Bronchial epithelial cell (primary cell): ENCODE results near the gene CHRNA1. TPM values are rescaled to one million over a fixed set of nuclear protein-coding genes. Genes with fewer than 3 reads are reported as not detected.
A peak's percentile ranks its signal among the peaks of the same experiment; 100 is the strongest.

ENCODE experiments used
- DNase-seq: peaks from one replicate; pipeline ENCODE4 v3.0.0-alpha.2; 2010; ENCODE audit warnings: low read depth
- FAIRE-seq: peaks from 2 replicates; lab custom pipeline; 2011; peaks lifted over from hg19 to GRCh38; lab: Jason Lieb, UNC
- H3K27me3 ChIP-seq: 2 replicates; pipeline ENCODE4 v1.5.1; 2011; ENCODE audit warnings: low read length; ENCODE audit not compliant: control insufficient read depth, insufficient read depth
- H3K36me3 ChIP-seq: 2 replicates; pipeline ENCODE4 v1.5.1; 2011; ENCODE audit warnings: low read length; ENCODE audit not compliant: control insufficient read depth, insufficient read depth
- H3K4me3 ChIP-seq: 2 replicates; pipeline ENCODE4 v1.5.1; 2011; ENCODE audit warnings: mild to moderate bottlenecking, low read depth, low read length, control low read depth
- CTCF ChIP-seq: IDR thresholded peaks from 2 replicates; pipeline ENCODE4 v1.5.1; 2011; ENCODE audit warnings: mild to moderate bottlenecking, moderate library complexity, low read length, control low read depth, inconsistent platforms; ENCODE audit not compliant: insufficient read depth, severe bottlenecking
- total RNA-seq: library from RNA; depleted of rRNA; stranded (reverse); fragments of >200 nt; gene quantifications from 2 replicates; pipeline ENCODE4 v1.2.1, GENCODE V29; 2014

CHRNA1 gene
- total RNA-seq, 1 donor from 2014 or later, result not detected

DNA sequence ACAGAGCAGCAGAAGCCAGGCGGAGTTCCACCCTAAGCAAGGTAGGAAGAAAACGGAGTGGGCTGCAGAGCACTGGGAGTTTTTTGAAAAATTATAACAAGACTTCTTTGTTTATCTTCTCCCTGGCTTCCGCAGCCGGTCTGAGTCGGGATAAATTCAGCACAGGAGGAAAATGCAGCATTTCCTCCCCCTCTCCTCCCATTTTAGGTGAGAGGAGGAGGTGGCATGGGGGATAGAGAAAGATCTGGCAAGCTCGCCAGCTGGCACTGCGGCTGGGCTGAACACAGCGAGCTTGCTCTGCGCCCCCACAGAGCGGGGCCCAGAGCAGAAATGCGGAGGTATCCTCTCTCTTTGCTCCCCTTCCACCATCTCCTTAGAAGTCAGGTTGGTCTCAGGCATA lies 17.7 kb upstream of the CHRNA1 start:
- DNase-seq (no peak), FAIRE-seq (no peak)
- Histone ChIP-seq H3K27me3 (no peaks in the 10 kb centered on the region), H3K36me3 (no peaks in the 10 kb centered on the region), H3K4me3 (no peak overlapping the region)
- no peak for TF ChIP-seq CTCF

GRCh38 chr2:174781298-174781697 lies 17.0 kb upstream of the CHRNA1 start:
- FAIRE-seq, result no peak
- TF ChIP-seq CTCF, result no peak
- DNase-seq, result no peak
- H3K36me3 ChIP-seq, result no peaks in the 10 kb centered on the region
- no peaks in the 10 kb centered on the region for H3K27me3 ChIP-seq
- H3K4me3 ChIP-seq, result no peak overlapping the region

DNA sequence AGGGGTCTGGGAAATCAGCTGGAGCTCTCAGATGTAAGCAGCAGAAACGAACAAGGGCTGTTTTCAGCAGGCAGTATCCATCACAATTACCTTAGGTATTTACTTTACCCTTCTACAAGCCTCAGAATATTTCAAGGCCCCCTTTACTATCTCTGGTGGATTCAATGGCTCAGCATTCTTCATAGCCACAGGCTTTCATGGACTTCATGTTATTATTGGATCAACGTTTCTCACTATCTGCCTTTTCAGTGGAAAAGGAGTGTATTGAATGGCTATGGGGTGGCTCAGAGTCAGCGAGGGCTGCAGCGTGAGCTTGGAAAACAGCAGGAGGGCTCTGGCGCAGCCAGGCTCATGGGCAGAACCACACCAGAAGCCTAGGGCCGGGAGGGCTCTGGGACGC lies 16.6 kb upstream of the CHRNA1 start:
- FAIRE-seq (no peak), DNase-seq (no peak)
- TF ChIP-seq CTCF, result no peak
- no peaks in the 10 kb centered on the region for H3K36me3 ChIP-seq
- H3K27me3 ChIP-seq, result no peaks in the 10 kb centered on the region
- no peak overlapping the region for H3K4me3 ChIP-seq

GRCh38 chr2:174780191-174780840 lies 16.0 kb upstream of the CHRNA1 start:
- DNase-seq, result peak; percentile 21
- no peak overlapping the region for H3K4me3 ChIP-seq
- FAIRE-seq, result no peak
- H3K36me3 ChIP-seq, result no peaks in the 10 kb centered on the region
- no peak for TF ChIP-seq CTCF
- no peaks in the 10 kb centered on the region for H3K27me3 ChIP-seq

- H3K27me3 ChIP-seq, result no peaks in the 10 kb centered on the region
- no peak for TF ChIP-seq CTCF
- H3K4me3 ChIP-seq, result no peak overlapping the region
- FAIRE-seq (no peak), DNase-seq (peak; percentile 42)
- H3K36me3 ChIP-seq, result no peaks in the 10 kb centered on the region
Observed at GRCh38 chr2:174779361-174779928, 15.2 kb upstream of the CHRNA1 start.
